Astrocyte (in vitro differentiated cells and primary cell): ENCODE data around the gene CLK2. TPM values are rescaled to one million over a fixed set of nuclear protein-coding genes. Genes with fewer than 3 reads are reported as not detected.

Source experiments
- DNase-seq: peaks from one replicate; pipeline ENCODE4 v3.0.0-alpha.2; 2010; ENCODE audit warnings: low read depth
- FAIRE-seq: peaks from 2 replicates; lab custom pipeline; 2011; peaks lifted over from hg19 to GRCh38; lab: Jason Lieb, UNC
- H2AFZ ChIP-seq: 2 replicates; pipeline ENCODE4 v1.6.0; 2012; ENCODE audit warnings: low read depth, low read length, inconsistent platforms
- H3K27ac ChIP-seq: 2 replicates; pipeline ENCODE4 v1.5.1; 2011; ENCODE audit warnings: low read depth, low read length, inconsistent platforms
- H3K27me3 ChIP-seq: 2 replicates; pipeline ENCODE4 v1.6.0; 2011; ENCODE audit warnings: low read length, inconsistent platforms; ENCODE audit not compliant: insufficient read depth
- H3K36me3 ChIP-seq: 2 replicates; pipeline ENCODE4 v1.5.1; 2011; ENCODE audit warnings: low read length, inconsistent platforms; ENCODE audit not compliant: insufficient read depth
- H3K4me1 ChIP-seq: 2 replicates; pipeline ENCODE4 v1.5.1; 2011; ENCODE audit warnings: low read length, inconsistent platforms; ENCODE audit not compliant: insufficient read depth
- H3K4me2 ChIP-seq: 2 replicates; pipeline ENCODE4 v1.6.0; 2012; ENCODE audit warnings: low read length, inconsistent platforms
- H3K4me3 ChIP-seq: 2 replicates; pipeline ENCODE4 v1.5.1; 2011; ENCODE audit warnings: low read depth, mild to moderate bottlenecking, low read length, inconsistent platforms; ENCODE audit not compliant: insufficient read depth
- H3K79me2 ChIP-seq: 2 replicates; pipeline ENCODE4 v1.6.0; 2012; ENCODE audit warnings: mild to moderate bottlenecking, low read length, inconsistent platforms; ENCODE audit not compliant: insufficient read depth
- H3K9ac ChIP-seq: 2 replicates; pipeline ENCODE4 v1.6.0; 2012; ENCODE audit warnings: mild to moderate bottlenecking, low read length, inconsistent platforms
- H3K9me3 ChIP-seq: 2 replicates; pipeline ENCODE4 v1.5.1; 2012; ENCODE audit warnings: low read depth, mild to moderate bottlenecking, low read length, inconsistent platforms; ENCODE audit not compliant: insufficient read depth
- H4K20me1 ChIP-seq: 2 replicates; pipeline ENCODE4 v1.6.0; 2012; ENCODE audit warnings: low read length, inconsistent platforms; ENCODE audit not compliant: insufficient read depth
- H3K27ac Mint-ChIP-seq: one replicate; pipeline ENCODE4 v1.8.0; 2021; ENCODE audit warnings: mild to moderate bottlenecking, mixed read lengths; ENCODE audit not compliant: unreplicated experiment
- H3K27me3 Mint-ChIP-seq: one replicate; pipeline ENCODE4 v1.8.0; 2021; ENCODE audit warnings: low read depth, mixed read lengths; ENCODE audit not compliant: unreplicated experiment
- H3K36me3 Mint-ChIP-seq: one replicate; pipeline ENCODE4 v1.8.0; 2021; ENCODE audit warnings: low read depth, mixed read lengths; ENCODE audit not compliant: unreplicated experiment
- H3K4me1 Mint-ChIP-seq: one replicate; pipeline ENCODE4 v1.8.0; 2021; ENCODE audit warnings: low read depth, mixed read lengths; ENCODE audit not compliant: unreplicated experiment
- H3K4me3 Mint-ChIP-seq: one replicate; pipeline ENCODE4 v1.8.0; 2021; ENCODE audit warnings: mild to moderate bottlenecking, moderate library complexity, mixed read lengths; ENCODE audit not compliant: unreplicated experiment
- H3K9me3 Mint-ChIP-seq: one replicate; pipeline ENCODE4 v1.8.0; 2021; ENCODE audit warnings: mild to moderate bottlenecking, mixed read lengths; ENCODE audit not compliant: unreplicated experiment
- CTCF ChIP-seq: IDR thresholded peaks from 2 replicates; pipeline ENCODE4 v1.5.1; 2011; ENCODE audit warnings: low read depth, mild to moderate bottlenecking, inconsistent platforms, low read length, moderate library complexity; ENCODE audit not compliant: insufficient read depth
- EZH2 ChIP-seq: IDR thresholded peaks from 2 replicates; pipeline ENCODE4 v1.6.1; 2012; ENCODE audit warnings: mild to moderate bottlenecking, low read length, inconsistent platforms; ENCODE audit not compliant: insufficient read depth
- total RNA-seq: library from RNA; stranded (reverse); gene quantifications from 2 replicates; pipeline ENCODE4 v1.2.1, GENCODE V29; 2021

Gene CLK2
- total RNA-seq, 1 donor from 2014 or later = 31.7 TPM

- H3K4me3 Mint-ChIP-seq = peak overlapping the region; percentile 84
- Histone ChIP-seq H2AFZ (peak overlapping the region; percentile 98), H3K79me2 (peaks cover 7% of the 10 kb centered on the region), H3K9ac (peak overlapping the region; percentile 85), H3K4me1 (peaks cover 9% of the 10 kb centered on the region), H3K27ac (peak overlapping the region; percentile 93), H3K27me3 (no peaks in the 10 kb centered on the region), H3K36me3 (no peaks in the 10 kb centered on the region), H3K9me3 (no peaks in the 10 kb centered on the region), H3K4me3 (peak overlapping the region; percentile 71), H3K4me2 (peak overlapping the region; percentile 93), H4K20me1 (no peaks in the 10 kb centered on the region)
- peaks cover 10% of the 10 kb centered on the region for H3K36me3 Mint-ChIP-seq
- H3K27me3 Mint-ChIP-seq = no peaks in the 10 kb centered on the region
- H3K27ac Mint-ChIP-seq = peak overlapping the region; percentile 67
- H3K9me3 Mint-ChIP-seq = no peaks in the 10 kb centered on the region
- peaks cover 11% of the 10 kb centered on the region for H3K4me1 Mint-ChIP-seq
- TF ChIP-seq EZH2 (no peak), CTCF (no peak)
- FAIRE-seq = no peak
- peak; percentile 99 for DNase-seq
Observed at GRCh38 chr1:155244368-155245162, 28.7 kb downstream of the CLK2 start.

DNA sequence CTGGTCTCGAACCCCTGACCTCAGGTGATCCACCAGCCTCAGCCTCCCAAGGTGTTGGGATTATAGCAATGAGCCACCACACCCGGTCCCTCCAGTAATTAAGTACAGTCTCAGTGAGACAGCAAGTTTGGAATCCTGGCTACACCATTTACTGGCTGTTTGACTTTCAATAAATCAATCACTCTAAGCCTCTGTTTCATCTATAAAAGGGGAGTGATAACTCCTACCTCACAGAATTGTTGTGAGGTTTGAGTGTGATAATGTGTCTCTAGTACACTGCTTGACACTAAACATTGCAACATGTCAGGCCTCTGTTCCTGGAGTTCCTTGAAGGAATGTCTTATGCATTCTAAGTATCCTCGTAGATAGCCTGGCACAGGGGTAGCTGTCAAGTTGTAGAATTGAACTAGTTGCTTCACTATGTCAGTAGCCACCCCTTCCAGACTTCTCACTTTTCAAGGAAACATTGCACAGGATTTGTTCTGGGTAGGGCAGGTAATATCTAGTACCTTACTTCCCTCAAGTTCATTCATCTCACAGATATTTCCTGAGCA, 30.4 kb downstream of the CLK2 start:
- Histone ChIP-seq H3K9me3 (no peaks in the 10 kb centered on the region), H2AFZ (no peak overlapping the region), H3K9ac (peak overlapping the region; percentile 85), H3K36me3 (peaks cover 2% of the 10 kb centered on the region), H4K20me1 (no peaks in the 10 kb centered on the region), H3K79me2 (peaks cover 7% of the 10 kb centered on the region), H3K4me1 (peaks cover 9% of the 10 kb centered on the region), H3K4me3 (peak overlapping the region; percentile 71), H3K27me3 (no peaks in the 10 kb centered on the region), H3K4me2 (peak overlapping the region; percentile 93), H3K27ac (no peak overlapping the region)
- H3K36me3 Mint-ChIP-seq = peaks cover 13% of the 10 kb centered on the region
- H3K4me1 Mint-ChIP-seq = peaks cover 11% of the 10 kb centered on the region
- no peaks in the 10 kb centered on the region for H3K9me3 Mint-ChIP-seq
- FAIRE-seq = no peak
- TF ChIP-seq EZH2 (no peak), CTCF (no peak)
- DNase-seq = no peak
- peak overlapping the region; percentile 84 for H3K4me3 Mint-ChIP-seq
- no peaks in the 10 kb centered on the region for H3K27me3 Mint-ChIP-seq
- no peak overlapping the region for H3K27ac Mint-ChIP-seq
